Esophagus squamous epithelium (tissue), 5 donors: ENCODE data around the gene TCF4. TPM values are rescaled to one million over a fixed set of nuclear protein-coding genes. Genes with fewer than 3 reads are reported as not detected.

ENCODE experiments used
- DNase-seq: peaks from one replicate; lab custom pipeline; 2025; lab: John Stamatoyannopoulos, UW
- H3K27ac ChIP-seq, 4 donors: fragments of 200-600 bp; sonication (generic); one replicate each; pipeline ENCODE4 v1.5.1; 2016 to 2019; ENCODE audit warnings: mild to moderate bottlenecking in 1 of 4
- H3K27me3 ChIP-seq, 4 donors: fragments of 200-600 bp; sonication (generic); 1 replicate in 3 of 4; 2 replicates in 1 of 4; pipeline versions ENCODE4 v1.5.1 to v1.6.0; 2017 to 2021; ENCODE audit warnings: antibody characterized with exemption in 1 of 4
- H3K36me3 ChIP-seq, 3 donors: fragments of 200-600 bp; sonication (generic); one replicate each; pipeline ENCODE4 v1.5.1; 2016 to 2019
- H3K4me1 ChIP-seq, 3 donors: fragments of 200-600 bp; sonication (generic); one replicate each; pipeline ENCODE4 v1.5.1; 2017 to 2019
- H3K4me3 ChIP-seq, 4 donors: fragments of 200-600 bp; sonication (generic); 1 replicate in 3 of 4; 2 replicates in 1 of 4; pipeline ENCODE4 v1.5.1; 2016 to 2019; ENCODE audit warnings: mild to moderate bottlenecking in 2 of 4, moderate library complexity in 1 of 4
- H3K9me3 ChIP-seq, 3 donors: fragments of 200-600 bp; sonication (generic); one replicate each; pipeline ENCODE4 v1.5.1; 2016 to 2019
- CTCF ChIP-seq, 6 experiments: fragments of 450-650 bp in 4 of 6; fragments of 200-600 bp in 2 of 6; sonication (generic) in 2 of 6; IDR thresholded peaks; one replicate each; pipeline ENCODE4 v1.5.1; 2016 to 2019; ENCODE audit warnings: antibody characterized with exemption in 6 of 6, mild to moderate bottlenecking in 4 of 6, moderate library complexity in 4 of 6
- POLR2A ChIP-seq, 4 donors: fragments of 450-650 bp; IDR thresholded peaks; one replicate each; pipeline ENCODE4 v1.6.1; 2017; ENCODE audit warnings: antibody characterized with exemption in 4 of 4, mild to moderate bottlenecking in 4 of 4, moderate library complexity in 3 of 4
- WGBS, 2 donors: methylation state at CpG; one replicate each; pipeline ENCODE4 v1.1.5; 2018; 5-methylcytosine and 5-hydroxymethylcytosine counted together
- intact Hi-C: fragments of 100-400 bp; cut with DNase I; formaldehyde crosslinking; loops from one replicate; pipeline ENCODE4 v1.15.0; 2022
- total RNA-seq, 4 donors: library from RNA; depleted of rRNA; stranded (reverse); fragments of >200 nt; gene quantifications; one replicate each; pipeline ENCODE4 v1.1.0, GENCODE V29; 2016
- donor health status: DM: yes; HTN: yes; CAD: no.

Gene TCF4
- total RNA-seq, 4 donors from 2014 or later, result 19.0 to 79.7 (median 26.0) TPM

GRCh38 chr18:55337138-55337537 lies 250.9 kb downstream of the TCF4 start:
- Histone ChIP-seq H3K4me3 (no peak overlapping the region), H3K36me3 (no peaks in the 10 kb centered on the region), H3K9me3 (no peaks in the 10 kb centered on the region), H3K4me1 (no peaks in the 10 kb centered on the region), H3K27me3 (no peaks in the 10 kb centered on the region), H3K27ac (peak overlapping the region in 3 of 4 donors; percentile 67 to 81 (median 72))
- no peak for TF ChIP-seq POLR2A (IDR thresholded peaks at IDR 0.05)
- no peak for TF ChIP-seq CTCF (IDR thresholded peaks at IDR 0.05)
- intact Hi-C loops, result no loop called here
- no peak for DNase-seq
- 89 to 90% methylated on average over 4 of the region's 4 CpGs for WGBS, 2 donors

- H3K27ac ChIP-seq, result peak overlapping the region in 1 of 4 donors; percentile 72
- no peak overlapping the region for H3K4me3 ChIP-seq
- 81 to 87% methylated on average over 3 of the region's 3 CpGs for WGBS, 2 donors
- no peaks in the 10 kb centered on the region for H3K27me3 ChIP-seq
- no peaks in the 10 kb centered on the region for H3K9me3 ChIP-seq
- intact Hi-C loops, result no loop called here
- no peak for TF ChIP-seq POLR2A (IDR thresholded peaks at IDR 0.05)
- TF ChIP-seq CTCF (IDR thresholded peaks at IDR 0.05), result no peak
- no peaks in the 10 kb centered on the region for H3K4me1 ChIP-seq
- no peaks in the 10 kb centered on the region for H3K36me3 ChIP-seq
- DNase-seq, result no peak
Observed at GRCh38 chr18:55336438-55337100, 251.4 kb downstream of the TCF4 start.

GRCh38 chr18:55334875-55335274 lies 253.1 kb downstream of the TCF4 start:
- peaks cover 0 to 3% (median 0%) of the 10 kb centered on the region in 3 donors for H3K4me1 ChIP-seq
- no peak overlapping the region for H3K4me3 ChIP-seq
- WGBS, 2 donors, result 70% methylated on average over 4 of the region's 4 CpGs
- H3K27me3 ChIP-seq, result no peaks in the 10 kb centered on the region
- H3K27ac ChIP-seq, result peak overlapping the region in 1 of 4 donors; percentile 4
- H3K9me3 ChIP-seq, result no peaks in the 10 kb centered on the region
- DNase-seq, result no peak
- no peaks in the 10 kb centered on the region for H3K36me3 ChIP-seq
- intact Hi-C loops, result no loop called here
- TF ChIP-seq POLR2A (IDR thresholded peaks at IDR 0.05) (no peak), CTCF (IDR thresholded peaks at IDR 0.05) (no peak)

GRCh38 chr18:55331301-55331700 lies 256.7 kb downstream of the TCF4 start:
- Histone ChIP-seq H3K36me3 (no peaks in the 10 kb centered on the region), H3K4me1 (peaks cover 0 to 23% (median 11%) of the 10 kb centered on the region in 3 donors), H3K27ac (no peak overlapping the region), H3K9me3 (no peaks in the 10 kb centered on the region), H3K4me3 (no peak overlapping the region), H3K27me3 (no peaks in the 10 kb centered on the region)
- intact Hi-C loops, result no loop called here
- 66 to 75% methylated on average over 2 of the region's 2 CpGs for WGBS, 2 donors
- DNase-seq, result no peak
- no peak for TF ChIP-seq POLR2A (IDR thresholded peaks at IDR 0.05)

GRCh38 chr18:55328301-55328700 lies 259.7 kb downstream of the TCF4 start:
- H3K9me3 ChIP-seq, result no peaks in the 10 kb centered on the region
- H3K27ac ChIP-seq, result peak overlapping the region in 3 of 4 donors; percentile 60 to 66 (median 63)
- H3K4me1 ChIP-seq, result peaks cover 0 to 39% (median 11%) of the 10 kb centered on the region in 3 donors
- TF ChIP-seq CTCF (IDR thresholded peaks at IDR 0.05), result no peak
- TF ChIP-seq POLR2A (IDR thresholded peaks at IDR 0.05), result no peak
- WGBS, 2 donors, result 36 to 62% methylated on average over 4 of the region's 4 CpGs
- no peaks in the 10 kb centered on the region for H3K27me3 ChIP-seq
- no peak overlapping the region for H3K4me3 ChIP-seq
- no peaks in the 10 kb centered on the region for H3K36me3 ChIP-seq
- intact Hi-C loops, result no loop called here
- no peak for DNase-seq
